Putamen (tissue), 1 donor: ENCODE results near the gene CD101.

Source experiments
- DNase-seq: peaks from one replicate; pipeline ENCODE4 v3.0.0-alpha.2; 2016; ENCODE audit warnings: low spot score

The CD101 gene

GRCh38 chr1:117051224-117052064 is 49.9 kb downstream of the CD101 start:
- DNase-seq = no peak

DNA sequence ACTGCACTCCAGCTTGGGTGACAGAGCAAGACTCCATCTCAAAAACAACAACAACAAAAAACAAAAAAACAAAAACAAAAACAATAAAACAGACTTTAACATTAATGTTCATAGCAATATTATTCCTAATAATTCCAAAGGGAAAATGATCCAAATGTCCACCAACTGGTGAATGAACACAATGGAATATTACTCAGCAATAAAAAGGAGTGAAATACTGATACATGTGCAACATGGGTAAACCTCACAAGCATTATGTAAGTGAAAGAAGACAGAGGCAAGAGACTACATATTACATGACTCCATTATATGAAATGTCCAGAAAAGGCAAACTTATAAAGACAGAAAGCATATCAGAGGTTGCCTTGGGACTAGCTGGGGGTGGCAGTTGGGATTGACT is 52.5 kb downstream of the CD101 start:
- no peak for DNase-seq

DNA sequence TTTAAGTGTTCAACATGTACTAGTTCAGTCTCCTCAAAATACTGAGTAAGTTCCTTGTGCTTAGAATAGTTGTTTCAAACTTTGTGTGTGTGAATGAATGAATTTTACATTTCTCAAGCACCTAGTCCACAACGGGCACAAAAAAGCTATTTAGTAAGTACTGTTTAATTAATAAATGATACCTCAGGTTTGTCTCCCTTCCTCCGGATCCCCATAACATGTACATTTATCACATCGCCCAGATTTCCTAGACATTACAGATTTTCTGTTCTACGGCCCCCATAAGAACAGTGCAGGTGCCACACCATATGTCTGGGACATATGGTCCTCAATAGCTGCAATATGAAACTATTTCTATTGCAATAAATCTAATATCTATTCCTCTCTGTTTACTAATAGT is 57.2 kb downstream of the CD101 start:
- DNase-seq = no peak

- DNase-seq = no peak
Observed at GRCh38 chr1:117059334-117059677, 57.7 kb downstream of the CD101 start.

DNA sequence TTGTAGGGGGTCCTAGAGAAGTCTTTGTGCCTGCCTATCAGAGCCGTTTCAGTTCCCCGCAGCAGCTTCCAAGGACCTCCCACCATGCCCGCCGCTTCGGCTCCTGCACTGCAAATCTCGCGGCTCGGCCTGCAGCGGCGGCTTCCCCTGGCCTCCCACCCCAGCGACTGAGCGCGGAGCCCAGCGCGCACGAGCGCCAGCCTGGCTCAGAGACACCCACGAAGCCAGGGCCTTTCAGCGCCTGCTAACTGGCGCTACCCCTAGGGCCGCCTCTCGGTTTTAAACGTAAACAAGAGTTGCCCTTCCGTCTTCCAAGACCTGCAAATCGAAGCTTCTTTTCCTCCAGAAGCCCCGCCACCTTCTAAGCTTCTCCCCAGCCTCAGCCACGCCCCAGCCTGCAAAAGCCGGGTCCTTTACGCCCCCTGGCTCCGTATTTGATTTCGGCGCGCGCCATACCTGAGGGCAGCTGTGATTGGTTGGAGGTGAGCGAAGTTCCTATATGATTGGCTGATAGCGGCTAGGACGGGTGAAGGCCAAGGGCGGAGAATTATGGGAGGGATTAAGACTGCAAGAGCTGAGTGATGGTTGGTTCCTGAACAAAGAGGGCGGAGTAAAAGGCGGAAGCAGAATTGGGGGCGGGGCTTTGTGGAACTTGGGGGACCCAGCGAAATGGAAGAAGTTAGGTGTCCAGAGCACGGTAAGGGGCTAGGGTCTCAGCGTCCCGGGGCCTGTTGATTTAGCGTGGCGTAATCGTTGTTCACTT is 58.3 kb downstream of the CD101 start, which contains the start of gene TTF2:
Gene TTF2, plus strand, starts transcription at position 649 of the 763 bp plus-strand sequence. Its CDS starts 21 bp downstream, at position 670.
- peak; percentile 97 for DNase-seq

- DNase-seq = no peak
Observed at GRCh38 chr1:117060441-117061317, 59.1 kb downstream of the CD101 start.

DNA sequence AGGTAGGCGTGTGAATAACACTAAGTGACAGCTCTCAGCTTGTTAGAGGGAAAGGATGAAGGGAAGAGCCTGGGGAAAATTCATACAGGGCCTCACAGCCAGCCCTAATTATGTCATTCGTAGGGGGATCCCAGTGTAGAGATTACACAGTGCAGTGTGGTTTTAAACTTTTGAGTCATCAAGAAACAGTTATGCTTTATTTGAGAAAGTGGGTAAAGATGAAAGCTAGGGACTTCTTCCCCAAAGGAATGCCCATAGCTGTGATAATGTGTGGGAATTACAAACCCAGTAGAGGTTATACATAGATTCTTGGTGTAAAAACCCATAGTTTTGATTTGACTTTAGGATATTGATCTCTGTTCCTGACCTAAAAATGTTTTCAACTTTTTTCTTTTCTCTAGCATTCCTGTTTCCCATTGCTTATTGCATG is 60.4 kb downstream of the CD101 start:
- no peak for DNase-seq

- no peak for DNase-seq
Observed at GRCh38 chr1:117066367-117066766, 64.8 kb downstream of the CD101 start.

DNA sequence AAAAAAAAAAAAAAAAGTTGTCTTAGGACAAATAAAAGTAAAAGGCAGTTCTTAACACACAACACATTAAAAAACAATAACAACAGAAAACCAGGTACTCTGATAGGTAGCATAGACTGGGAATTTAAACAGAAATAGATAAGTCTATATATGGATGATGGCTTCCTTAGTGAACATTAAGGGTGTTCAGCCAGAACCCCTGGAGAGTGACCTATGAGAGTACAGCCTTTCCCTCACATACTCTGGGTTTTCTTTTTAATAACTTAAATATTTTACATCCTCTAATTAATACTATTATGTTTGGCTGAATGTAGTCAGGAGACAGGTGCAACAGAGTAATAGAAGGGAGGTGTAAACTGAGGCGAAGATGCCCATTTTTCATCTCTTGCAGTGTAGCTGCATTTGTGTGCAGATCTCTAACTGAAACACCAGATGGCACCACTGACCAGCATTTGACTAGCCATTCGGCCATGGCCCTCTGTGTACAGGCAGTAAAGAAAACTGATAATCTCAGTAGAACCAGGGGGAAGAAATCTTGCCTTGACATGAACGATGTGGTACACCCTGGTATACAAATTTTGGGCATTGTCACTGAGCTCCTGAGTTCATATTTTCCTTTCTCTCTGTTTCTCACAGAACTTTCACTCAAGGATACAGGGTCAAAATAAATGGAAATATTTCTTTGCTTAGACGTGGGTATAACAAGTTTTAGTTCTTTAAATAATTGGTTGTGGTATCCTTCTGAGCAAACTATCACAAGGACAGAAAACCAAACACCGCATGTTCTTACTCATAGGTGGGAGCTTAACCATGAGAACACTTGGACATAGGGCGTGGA is 66.2 kb downstream of the CD101 start:
- DNase-seq = peak; percentile 62

DNA sequence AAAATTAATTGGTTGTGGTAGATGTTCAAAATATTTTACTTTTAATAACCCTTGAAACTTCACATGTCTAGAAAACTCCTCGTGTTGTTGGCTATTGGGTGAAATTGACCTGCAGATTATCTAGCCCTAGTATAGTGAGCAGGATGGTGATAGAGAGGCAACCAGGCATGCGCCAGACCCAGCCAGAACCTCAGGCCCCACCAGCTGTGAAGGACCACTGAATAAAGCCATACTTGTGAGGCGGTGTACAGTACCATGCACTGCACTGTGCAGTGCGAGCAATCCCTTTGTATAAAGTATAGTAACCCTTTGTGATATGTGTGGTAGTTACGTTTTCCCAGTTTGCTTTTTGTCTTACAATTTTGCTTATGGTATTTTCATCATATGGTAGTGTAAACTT is 67.0 kb downstream of the CD101 start:
- no peak for DNase-seq

DNA sequence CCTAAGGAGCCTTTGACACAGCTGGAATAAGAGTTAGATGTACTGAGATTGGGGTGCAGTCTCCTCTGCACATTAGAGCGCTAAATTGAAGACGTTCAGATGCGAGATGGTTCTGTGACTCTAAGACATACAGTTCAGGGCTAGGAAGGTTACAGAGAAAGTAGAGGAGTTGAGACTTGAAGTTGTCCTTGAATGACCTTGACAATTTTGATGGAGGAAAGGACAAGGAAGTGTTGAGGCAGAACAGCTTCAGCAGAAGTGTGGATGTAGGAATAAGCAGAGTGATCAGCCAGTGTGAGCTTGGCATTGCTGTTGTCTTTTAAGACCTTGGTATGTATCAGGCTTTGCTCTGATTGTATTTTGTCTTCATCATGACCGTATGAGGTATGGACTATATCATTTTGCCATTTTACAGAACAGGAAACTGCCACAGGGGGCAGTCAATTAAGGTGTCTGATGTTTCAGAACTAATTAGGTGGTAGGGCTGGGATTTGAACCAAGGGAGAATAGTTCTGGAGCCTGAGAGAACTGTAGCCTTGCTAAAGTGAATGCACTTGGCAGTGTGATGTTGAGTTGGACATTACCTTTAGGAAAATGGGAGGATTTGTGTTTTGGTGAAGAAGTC is 67.8 kb downstream of the CD101 start:
- no peak for DNase-seq

GRCh38 chr1:117070124-117070523 is 68.6 kb downstream of the CD101 start:
- DNase-seq = no peak

- no peak for DNase-seq
Observed at GRCh38 chr1:117076648-117077047, 75.1 kb downstream of the CD101 start.

DNA sequence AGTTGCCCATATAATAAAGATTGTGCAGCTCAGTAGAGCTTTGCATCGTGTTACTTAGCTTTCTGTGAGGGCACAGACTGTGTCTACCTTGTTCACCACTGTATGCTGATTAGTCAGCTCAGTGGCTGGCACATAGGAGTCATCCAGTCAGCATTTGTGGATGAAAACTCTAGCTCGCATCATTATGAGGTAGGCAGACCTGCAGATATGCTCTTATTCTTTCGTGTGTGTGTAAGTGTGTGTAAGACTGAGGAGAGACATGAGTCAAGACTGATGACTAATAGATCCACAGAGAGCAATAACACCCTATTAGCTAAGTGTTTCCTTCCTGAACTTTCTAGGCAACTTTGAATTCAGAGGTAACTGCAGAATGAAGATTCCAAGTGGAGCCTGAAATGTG is 75.7 kb downstream of the CD101 start:
- DNase-seq = no peak

DNA sequence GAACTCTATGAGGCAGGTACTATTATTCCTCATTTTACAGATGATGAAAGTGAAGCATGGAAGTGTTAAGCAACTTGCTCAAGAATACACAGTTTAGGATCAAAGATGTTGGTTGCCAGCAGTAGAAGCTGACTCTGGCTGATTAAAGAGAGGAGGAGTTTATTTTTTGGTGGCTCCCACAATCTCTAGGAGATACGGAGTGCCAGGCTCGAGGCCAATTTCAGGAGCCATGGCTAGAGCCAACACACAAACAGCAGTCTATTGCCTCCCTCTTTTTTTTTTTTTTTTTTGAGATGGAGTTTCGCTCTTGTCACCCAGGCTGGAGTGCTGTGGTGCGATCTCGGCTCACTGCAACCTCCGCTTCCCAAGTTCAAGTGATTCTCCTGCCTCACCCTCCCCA is 78.2 kb downstream of the CD101 start:
- DNase-seq = no peak

DNA sequence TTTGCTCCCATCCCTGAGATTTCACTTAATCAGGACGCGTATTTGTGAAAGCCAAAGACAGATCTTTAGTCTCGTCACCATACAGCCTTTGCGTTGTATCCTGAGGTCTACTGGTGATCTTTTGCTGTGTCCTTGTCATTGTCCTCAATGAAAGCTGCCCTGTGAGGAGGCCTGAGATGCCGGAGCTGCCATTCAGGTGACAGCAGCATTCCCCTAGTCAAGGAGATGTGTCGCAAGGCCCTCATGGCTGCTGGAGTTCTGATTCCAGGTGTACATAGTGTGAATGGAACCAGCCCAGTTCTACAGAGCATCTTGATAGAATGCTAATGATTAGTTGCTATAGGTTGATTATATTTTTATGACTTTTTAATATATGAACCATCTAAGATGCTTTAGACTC is 82.7 kb downstream of the CD101 start:
- DNase-seq = no peak
